OCI-LY1 (cell line): ENCODE data around the gene MINK1.

Experiments
- CTCF ChIP-seq: fragments of 200-600 bp; sonication (generic), shearing (Covaris generic); IDR thresholded peaks from 2 replicates; pipeline ENCODE4 v1.5.1; 2017; ENCODE audit warnings: mild to moderate bottlenecking, antibody characterized with exemption, low read length, moderate library complexity, mixed read lengths
- EZH2 ChIP-seq: fragments of 200-600 bp; sonication (generic), shearing (Covaris generic); IDR thresholded peaks from 2 replicates; pipeline ENCODE4 v1.8.0; 2017; ENCODE audit warnings: borderline replicate concordance, mixed run types, mild to moderate bottlenecking, antibody characterized with exemption, low read length, moderate library complexity, mixed read lengths

GRCh38 chr17:4806456-4806776 lies 26.7 kb upstream of the MINK1 start:
- TF ChIP-seq CTCF (no peak), EZH2 (no peak)
